Aorta (tissue), 5 donors: Measurements from ENCODE around the gene SENP7. TPM values are rescaled to one million over a fixed set of nuclear protein-coding genes. Genes with fewer than 3 reads are reported as not detected.

ENCODE experiments used
- ATAC-seq: fragments of 200-7000 bp; cut with Tn5 transposase; one replicate; pipeline ENCODE4 v1.9.1; 2022; ENCODE audit warnings: moderate library complexity; ENCODE audit not compliant: low FRiP score
- DNase-seq, 2 donors: peaks; one replicate each; pipeline ENCODE4 v3.0.0-alpha.2; 2020
- H3K27ac ChIP-seq, 2 donors: one replicate each; pipeline ENCODE4 v1.5.1; 2013; ENCODE audit warnings: low read length in 2 of 2, mild to moderate bottlenecking in 2 of 2, moderate library complexity in 2 of 2, control low read depth in 1 of 2, inconsistent platforms in 1 of 2, low read depth in 1 of 2
- H3K27me3 ChIP-seq, 2 donors: one replicate each; pipeline ENCODE4 v1.6.1; 2013; ENCODE audit warnings: control low read depth in 1 of 2, low read length in 1 of 2, mild to moderate bottlenecking in 1 of 2, moderate library complexity in 1 of 2; ENCODE audit not compliant: insufficient read depth in 2 of 2, control insufficient read depth in 1 of 2
- H3K36me3 ChIP-seq, 2 donors: one replicate each; pipeline ENCODE4 v1.6.1; 2013; ENCODE audit warnings: control low read depth in 1 of 2, low read length in 1 of 2, mild to moderate bottlenecking in 1 of 2; ENCODE audit not compliant: insufficient read depth in 2 of 2, control insufficient read depth in 1 of 2
- H3K4me1 ChIP-seq, 2 donors: one replicate each; pipeline ENCODE4 v1.6.1; 2013; ENCODE audit warnings: low read length in 2 of 2, control low read depth in 1 of 2, mild to moderate bottlenecking in 1 of 2, moderate library complexity in 1 of 2; ENCODE audit not compliant: insufficient read depth in 2 of 2, control insufficient read depth in 1 of 2
- H3K4me3 ChIP-seq, 2 donors: one replicate each; pipeline ENCODE4 v1.5.1; 2013; ENCODE audit warnings: low read length in 2 of 2, control low read depth in 1 of 2, mild to moderate bottlenecking in 1 of 2
- H3K9me3 ChIP-seq: one replicate; pipeline ENCODE4 v1.6.1; 2013; ENCODE audit warnings: mild to moderate bottlenecking, low read length; ENCODE audit not compliant: control insufficient read depth
- WGBS, 2 donors: extraction: QIAGEN DNeasy Blood & Tissue Kit; methylation state at CpG; one replicate each; pipeline ENCODE4 v1.1.7; 2013; 5-methylcytosine and 5-hydroxymethylcytosine counted together
- intact Hi-C, 2 donors: fragments of 100-400 bp; cut with DNase I; formaldehyde crosslinking; loops; one replicate each; pipeline versions ENCODE4 v1.14.2 to v1.15.0; 2022
- polyA plus RNA-seq, 2 donors: library from polyadenylated mRNA; stranded (reverse); fragments of 200-250 nt; gene quantifications; one replicate each; pipeline ENCODE4 v1.2.3, GENCODE V29; 2013
- total RNA-seq, 2 donors: library from RNA; stranded (reverse); fragmentation: NEBNext Ultra II Directional; extraction: Animal tissue kit (Norgen Biotek cat#: 25700); gene quantifications; one replicate each; pipeline ENCODE4 v1.2.1, GENCODE V29; 2021
- donor health status: healthy with polysubstance abuse.
- donor health status: Bipolar disorder and iron deficiency.
- donor health status: DM: no; HTN: no; CAD: no.
- donor health status: DM: no; HTN: no; CAD: no.
- donor health status: DM: yes; HTN: yes; CAD: no.

Gene SENP7
- total and polyA plus RNA-seq, 4 donors = 6.9 to 32.4 (median 20.0) TPM

- Histone ChIP-seq H3K27me3 (no peaks in the 10 kb centered on the region), H3K36me3 (no peaks in the 10 kb centered on the region), H3K4me1 (no peaks in the 10 kb centered on the region), H3K9me3 (no peaks in the 10 kb centered on the region), H3K4me3 (peak overlapping the region; percentile 90 to 96), H3K27ac (peak overlapping the region in 1 of 2 donors; percentile 72)
- no peak for DNase-seq
- ATAC-seq = peak; percentile 53
- 0% methylated on average over 9 of the region's 9 CpGs for WGBS, 2 donors
- intact Hi-C loops = loop anchor here (5.0 kb wide), 2 partner anchors 50 to 60 kb away; partner anchors contain the start of genes PCNP (in 1 of the 2) and TRMT10C (in 1 of the 2)
Observed at GRCh38 chr3:101512396-101512645, 691 bp downstream of the SENP7 start.

GRCh38 chr3:101509811-101510210 lies 3.2 kb downstream of the SENP7 start:
- DNase-seq (no peak), ATAC-seq (no peak)
- Histone ChIP-seq H3K4me3 (no peak overlapping the region), H3K4me1 (no peaks in the 10 kb centered on the region), H3K27me3 (no peaks in the 10 kb centered on the region), H3K36me3 (no peaks in the 10 kb centered on the region), H3K9me3 (no peaks in the 10 kb centered on the region), H3K27ac (no peak overlapping the region)
- 31 to 38% methylated on average over 3 of the region's 3 CpGs for WGBS, 2 donors
- intact Hi-C loops = loop anchor here (5.0 kb wide), 2 partner anchors 52 to 62 kb away; partner anchors contain the start of genes PCNP (in 1 of the 2) and TRMT10C (in 1 of the 2)

DNA sequence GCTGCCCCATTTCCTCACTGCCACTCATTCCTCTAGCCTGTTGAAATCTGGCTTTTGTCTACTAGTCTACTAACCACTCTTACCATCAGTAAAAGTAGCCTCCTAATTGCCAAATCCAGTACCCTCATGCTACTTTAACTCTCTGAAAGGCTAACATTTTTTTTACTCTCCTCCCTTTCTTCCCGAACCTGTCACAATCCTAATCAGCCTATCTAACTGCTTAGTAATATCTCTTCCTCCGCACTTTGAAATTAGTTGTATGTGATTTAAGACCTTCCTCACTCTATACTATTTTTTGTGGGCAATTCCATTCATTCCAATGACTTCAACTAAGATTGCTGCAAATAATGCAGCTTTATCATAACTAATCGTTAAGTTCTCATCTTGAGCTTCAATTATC lies 3.7 kb downstream of the SENP7 start:
- 37 to 59% methylated on average over 3 of the region's 3 CpGs for WGBS, 2 donors
- no peaks in the 10 kb centered on the region for H3K9me3 ChIP-seq
- no peaks in the 10 kb centered on the region for H3K36me3 ChIP-seq
- H3K27me3 ChIP-seq = no peaks in the 10 kb centered on the region
- ATAC-seq = no peak
- H3K4me1 ChIP-seq = no peaks in the 10 kb centered on the region
- no peak overlapping the region for H3K27ac ChIP-seq
- no peak overlapping the region for H3K4me3 ChIP-seq
- DNase-seq = no peak
- intact Hi-C loops = no loop called here

DNA sequence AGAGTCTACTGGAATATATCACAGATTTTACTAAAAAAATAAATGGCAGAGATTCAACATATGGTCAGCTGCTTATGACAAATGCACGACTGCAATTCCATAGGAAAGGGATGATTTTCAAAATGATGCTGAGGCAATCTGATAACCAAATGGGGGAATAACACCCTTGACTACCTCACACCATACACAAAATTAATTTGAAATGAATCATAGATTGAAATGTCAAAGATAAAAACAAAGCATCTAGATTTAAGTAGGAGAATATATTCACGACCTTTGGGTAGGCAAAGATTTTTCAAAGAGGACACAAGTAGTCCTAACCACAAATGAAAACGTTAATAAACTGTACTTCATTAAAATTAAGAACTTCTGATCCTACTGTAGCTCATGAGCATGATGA lies 11.2 kb downstream of the SENP7 start:
- Histone ChIP-seq H3K27me3 (no peaks in the 10 kb centered on the region), H3K9me3 (peaks cover 1% of the 10 kb centered on the region), H3K27ac (no peak overlapping the region), H3K4me3 (no peak overlapping the region), H3K36me3 (no peaks in the 10 kb centered on the region), H3K4me1 (no peaks in the 10 kb centered on the region)
- no peak for DNase-seq
- intact Hi-C loops = no loop called here
- WGBS, 2 donors = 74 to 75% methylated on average over 3 of the region's 3 CpGs
- ATAC-seq = no peak

DNA sequence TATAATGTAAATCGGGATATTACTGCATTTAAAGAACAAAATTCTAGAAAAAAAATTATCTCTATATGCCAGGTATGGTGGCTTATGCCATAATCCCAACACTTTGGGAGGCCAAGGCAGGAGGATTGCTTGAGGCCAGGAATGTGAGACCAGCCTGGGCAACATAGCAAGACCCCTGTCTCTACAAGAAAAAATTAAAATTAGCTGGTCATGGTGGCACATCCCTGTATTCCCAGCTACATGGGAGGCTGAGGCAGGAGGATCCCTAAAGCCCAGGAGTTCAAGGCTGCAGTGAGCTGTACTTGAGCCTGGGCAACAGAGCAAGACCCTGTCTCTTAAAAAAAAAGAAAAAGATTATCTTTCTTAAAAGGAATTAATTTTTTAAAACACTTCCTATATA lies 12.8 kb downstream of the SENP7 start:
- peaks cover 1% of the 10 kb centered on the region for H3K9me3 ChIP-seq
- no peak overlapping the region for H3K4me3 ChIP-seq
- no peaks in the 10 kb centered on the region for H3K27me3 ChIP-seq
- H3K27ac ChIP-seq = no peak overlapping the region
- no peaks in the 10 kb centered on the region for H3K36me3 ChIP-seq
- no peak for DNase-seq
- H3K4me1 ChIP-seq = no peaks in the 10 kb centered on the region
- ATAC-seq = no peak
- 95 to 98% methylated on average over 1 of the region's 1 CpG for WGBS, 2 donors
- intact Hi-C loops = no loop called here

GRCh38 chr3:101497803-101498202 lies 15.2 kb downstream of the SENP7 start:
- intact Hi-C loops = no loop called here
- H3K4me1 ChIP-seq = no peaks in the 10 kb centered on the region
- H3K27ac ChIP-seq = no peak overlapping the region
- no peak for ATAC-seq
- H3K27me3 ChIP-seq = no peaks in the 10 kb centered on the region
- H3K4me3 ChIP-seq = no peak overlapping the region
- WGBS, 2 donors = 95 to 98% methylated on average over 2 of the region's 2 CpGs
- peaks cover 0 to 2% of the 10 kb centered on the region in 2 donors for H3K36me3 ChIP-seq
- H3K9me3 ChIP-seq = peaks cover 1% of the 10 kb centered on the region
- DNase-seq = no peak

GRCh38 chr3:101495552-101495951 lies 17.5 kb downstream of the SENP7 start:
- Histone ChIP-seq H3K9me3 (peaks cover 1% of the 10 kb centered on the region), H3K36me3 (peaks cover 0 to 2% of the 10 kb centered on the region in 2 donors), H3K4me1 (no peaks in the 10 kb centered on the region), H3K27ac (no peak overlapping the region), H3K27me3 (no peaks in the 10 kb centered on the region), H3K4me3 (no peak overlapping the region)
- ATAC-seq (no peak), DNase-seq (no peak)
- 84 to 86% methylated on average over 4 of the region's 4 CpGs for WGBS, 2 donors
- intact Hi-C loops = no loop called here

GRCh38 chr3:101484805-101485620 lies 28.0 kb downstream of the SENP7 start:
- DNase-seq = no peak
- H3K4me3 ChIP-seq = no peak overlapping the region
- H3K4me1 ChIP-seq = no peaks in the 10 kb centered on the region
- WGBS, 2 donors = 87% methylated on average over 8 of the region's 8 CpGs
- no peak overlapping the region for H3K27ac ChIP-seq
- H3K27me3 ChIP-seq = no peaks in the 10 kb centered on the region
- intact Hi-C loops = no loop called here
- H3K9me3 ChIP-seq = no peaks in the 10 kb centered on the region
- ATAC-seq = no peak
- H3K36me3 ChIP-seq = no peaks in the 10 kb centered on the region

- DNase-seq (no peak), ATAC-seq (no peak)
- no peaks in the 10 kb centered on the region for H3K36me3 ChIP-seq
- H3K27me3 ChIP-seq = no peaks in the 10 kb centered on the region
- WGBS, 2 donors = 73 to 81% methylated on average over 3 of the region's 3 CpGs
- H3K27ac ChIP-seq = no peak overlapping the region
- intact Hi-C loops = no loop called here
- peaks cover 0 to 2% of the 10 kb centered on the region in 2 donors for H3K4me1 ChIP-seq
- H3K4me3 ChIP-seq = no peak overlapping the region
- H3K9me3 ChIP-seq = no peaks in the 10 kb centered on the region
Observed at GRCh38 chr3:101478980-101479379, 34.0 kb downstream of the SENP7 start.
